ENCODE measurements around the gene EEF1G. TPM values are rescaled to one million over a fixed set of nuclear protein-coding genes. Genes with fewer than 3 reads are reported as not detected.
"Not testable (repeated sequence)": the region's sequence is repeated elsewhere in the genome, so short reads cannot be mapped to it uniquely, and the experiment has no call there.

EEF1G gene
- total RNA-seq, 1 donor from 2014 or later = 928 TPM

GRCh38 chr11:62566247-62566646 is 7.4 kb downstream of the EEF1G start:
- Mint-ChIP-seq H3K27me3 (ENCODE audit: unreplicated experiment) (peaks cover 2% of the 10 kb centered on the region), H3K4me3 (ENCODE audit: unreplicated experiment) (no peak overlapping the region), H3K4me1 (ENCODE audit: low read depth, unreplicated experiment) (no peaks in the 10 kb centered on the region), H3K9me3 (ENCODE audit: unreplicated experiment) (no peaks in the 10 kb centered on the region), H3K36me3 (ENCODE audit: unreplicated experiment) (no peaks in the 10 kb centered on the region), H3K27ac (ENCODE audit: unreplicated experiment) (no peak overlapping the region)
- DNase-seq = no peak
- no peak for TF ChIP-seq CTCF (IDR thresholded peaks at IDR 0.05; ENCODE audit: partially characterized antibody, unreplicated experiment)

- TF ChIP-seq CTCF (IDR thresholded peaks at IDR 0.05; ENCODE audit: partially characterized antibody, unreplicated experiment) = no peak
- peaks cover 2% of the 10 kb centered on the region for H3K4me1 Mint-ChIP-seq (ENCODE audit: low read depth, unreplicated experiment)
- H3K27me3 Mint-ChIP-seq (ENCODE audit: unreplicated experiment) = peaks cover 2% of the 10 kb centered on the region
- no peak overlapping the region for H3K27ac Mint-ChIP-seq (ENCODE audit: unreplicated experiment)
- no peaks in the 10 kb centered on the region for H3K9me3 Mint-ChIP-seq (ENCODE audit: unreplicated experiment)
- H3K36me3 Mint-ChIP-seq (ENCODE audit: unreplicated experiment) = no peaks in the 10 kb centered on the region
- no peak overlapping the region for H3K4me3 Mint-ChIP-seq (ENCODE audit: unreplicated experiment)
- DNase-seq = no peak
Observed at GRCh38 chr11:62565100-62565802, 8.4 kb downstream of the EEF1G start.

DNA sequence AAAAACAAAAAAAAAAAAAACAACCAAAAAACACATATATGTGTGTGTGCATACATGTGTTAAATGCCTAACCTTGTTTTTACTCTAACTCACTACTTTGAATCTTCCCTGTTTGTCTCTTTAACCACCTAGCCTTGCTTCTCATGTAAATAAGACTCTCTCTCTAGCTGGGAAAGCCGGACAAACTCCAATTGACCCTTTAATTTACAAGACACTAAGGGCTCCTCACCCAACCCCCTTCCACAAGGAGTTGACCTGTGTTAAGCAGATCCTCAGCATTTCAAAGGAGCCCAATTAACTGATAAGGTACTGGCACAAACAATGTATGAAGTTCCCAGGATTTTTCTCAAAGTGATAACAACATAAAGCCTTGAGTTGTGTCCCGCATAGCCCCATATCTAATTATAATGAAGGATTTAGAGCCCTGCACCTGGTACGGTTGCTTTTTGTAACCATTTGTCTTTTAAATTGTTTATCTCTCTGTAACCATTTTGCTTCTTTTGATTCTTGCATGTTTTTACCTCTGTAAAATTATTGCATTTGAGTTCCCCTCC is 11.9 kb downstream of the EEF1G start:
- not testable (repeated sequence) for H3K4me1 Mint-ChIP-seq (ENCODE audit: low read depth, unreplicated experiment); H3K27ac Mint-ChIP-seq (ENCODE audit: unreplicated experiment)

DNA sequence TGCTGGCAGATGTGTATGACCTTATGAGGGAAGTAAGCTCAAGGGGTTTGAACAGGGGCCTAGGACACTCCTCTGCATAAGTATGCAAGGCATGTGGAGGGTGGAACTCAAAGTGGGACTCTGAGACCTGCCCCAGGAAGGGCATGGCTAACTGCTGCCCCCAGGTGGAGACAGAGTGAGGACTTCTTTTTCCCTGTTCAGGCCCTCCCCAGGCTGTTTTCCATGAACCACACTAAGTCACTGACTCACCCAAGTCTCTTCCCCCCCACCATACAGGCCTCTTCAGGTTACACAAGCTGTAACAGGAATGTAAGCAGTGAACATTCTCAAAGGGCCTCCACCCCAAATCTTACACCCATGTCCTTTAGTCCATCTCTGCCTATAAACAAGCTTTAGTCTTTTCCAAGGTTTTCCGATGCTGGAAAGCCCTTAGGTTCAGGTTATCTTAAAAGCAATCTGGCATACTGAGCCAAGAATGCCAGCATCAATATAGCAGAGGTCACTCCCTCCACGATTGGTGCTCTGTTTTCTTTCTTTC is 13.1 kb downstream of the EEF1G start:
- no peaks in the 10 kb centered on the region for H3K9me3 Mint-ChIP-seq (ENCODE audit: unreplicated experiment)
- peak; percentile 75 for DNase-seq
- no peak overlapping the region for H3K4me3 Mint-ChIP-seq (ENCODE audit: unreplicated experiment)
- TF ChIP-seq CTCF (IDR thresholded peaks at IDR 0.05; ENCODE audit: partially characterized antibody, unreplicated experiment) = peak; percentile 39
- no peak overlapping the region for H3K27ac Mint-ChIP-seq (ENCODE audit: unreplicated experiment)
- H3K27me3 Mint-ChIP-seq (ENCODE audit: unreplicated experiment) = no peaks in the 10 kb centered on the region
- H3K36me3 Mint-ChIP-seq (ENCODE audit: unreplicated experiment) = peaks cover 5% of the 10 kb centered on the region
- H3K4me1 Mint-ChIP-seq (ENCODE audit: low read depth, unreplicated experiment) = peaks cover 13% of the 10 kb centered on the region

More for the DNA sequence above, 11.9 kb downstream of the EEF1G start:
- H3K9me3 Mint-ChIP-seq (ENCODE audit: unreplicated experiment); DNase-seq; H3K36me3 Mint-ChIP-seq (ENCODE audit: unreplicated experiment); H3K27me3 Mint-ChIP-seq (ENCODE audit: unreplicated experiment): not testable (repeated sequence)
- H3K4me3 Mint-ChIP-seq (ENCODE audit: unreplicated experiment) = peak overlapping the region; percentile 28

DNA sequence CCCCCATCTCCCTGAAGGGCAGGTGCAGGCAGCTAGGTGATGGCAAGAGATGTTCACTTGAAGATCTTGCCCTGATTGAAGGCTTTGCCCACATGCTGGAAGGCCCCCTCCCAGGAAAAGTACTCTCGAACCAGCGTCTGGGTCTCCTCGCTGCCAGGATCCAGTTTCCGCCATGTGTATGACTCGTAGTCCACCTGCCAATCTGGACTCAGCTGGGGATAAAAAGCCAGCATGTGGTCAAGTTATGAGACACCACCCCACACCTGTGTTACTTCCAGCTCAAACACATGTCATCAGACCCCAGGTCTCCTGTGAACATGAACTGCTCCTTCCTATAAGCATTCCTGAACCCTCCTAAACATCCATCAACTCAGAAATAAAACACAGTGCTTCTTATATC is 14.1 kb downstream of the EEF1G start:
- peak overlapping the region; percentile 72 for H3K27ac Mint-ChIP-seq (ENCODE audit: unreplicated experiment)
- H3K4me3 Mint-ChIP-seq (ENCODE audit: unreplicated experiment); H3K9me3 Mint-ChIP-seq (ENCODE audit: unreplicated experiment); DNase-seq; H3K27me3 Mint-ChIP-seq (ENCODE audit: unreplicated experiment); H3K36me3 Mint-ChIP-seq (ENCODE audit: unreplicated experiment): not testable (repeated sequence)
- H3K4me1 Mint-ChIP-seq (ENCODE audit: low read depth, unreplicated experiment) = peaks cover 16% of the 10 kb centered on the region

DNA sequence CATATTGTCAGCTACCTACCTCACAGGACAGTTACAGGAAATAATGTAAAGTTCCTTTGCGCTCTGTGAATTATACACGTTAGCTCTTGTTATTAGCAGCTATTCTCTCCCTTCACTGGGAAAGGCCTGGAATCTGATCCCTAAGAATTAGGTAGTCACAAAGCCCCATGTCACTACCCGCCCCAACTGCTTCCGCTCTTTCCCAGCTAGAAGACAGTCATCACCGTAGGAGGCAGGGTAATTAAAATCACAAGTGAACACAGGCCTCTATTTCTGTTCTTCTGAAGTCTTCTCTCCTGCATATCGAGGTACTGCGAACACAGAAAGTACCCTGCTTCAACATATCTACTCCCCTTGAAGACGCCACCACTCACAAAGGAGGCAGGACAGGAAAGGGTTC is 14.5 kb downstream of the EEF1G start:
- H3K9me3 Mint-ChIP-seq (ENCODE audit: unreplicated experiment) = no peaks in the 10 kb centered on the region
- DNase-seq = no peak
- peaks cover 5% of the 10 kb centered on the region for H3K36me3 Mint-ChIP-seq (ENCODE audit: unreplicated experiment)
- no peak overlapping the region for H3K27ac Mint-ChIP-seq (ENCODE audit: unreplicated experiment)
- H3K4me3 Mint-ChIP-seq (ENCODE audit: unreplicated experiment) = no peak overlapping the region
- H3K27me3 Mint-ChIP-seq (ENCODE audit: unreplicated experiment) = peaks cover 2% of the 10 kb centered on the region
- peaks cover 16% of the 10 kb centered on the region for H3K4me1 Mint-ChIP-seq (ENCODE audit: low read depth, unreplicated experiment)
- no peak for TF ChIP-seq CTCF (IDR thresholded peaks at IDR 0.05; ENCODE audit: partially characterized antibody, unreplicated experiment)
